H9 (cell line): Measurements from ENCODE around the gene PDK2. TPM values are rescaled to one million over a fixed set of nuclear protein-coding genes. Genes with fewer than 3 reads are reported as not detected.
A peak's percentile ranks its signal among the peaks of the same experiment; 100 is the strongest.

Experiments used
- DNase-seq: peaks from one replicate; pipeline ENCODE4 v3.0.0-alpha.2; 2017
- H2AFZ ChIP-seq: one replicate; pipeline ENCODE4 v1.6.1; 2013; ENCODE audit warnings: mild to moderate bottlenecking, low read length, control low read depth, moderate library complexity
- H2AK5ac ChIP-seq: 2 replicates; pipeline ENCODE4 v1.6.1; 2013; ENCODE audit warnings: low read length, control low read depth, mixed read lengths; ENCODE audit not compliant: insufficient read length
- H2BK120ac ChIP-seq: one replicate; pipeline ENCODE4 v1.6.1; 2013; ENCODE audit warnings: low read depth, mild to moderate bottlenecking, low read length, control low read depth, inconsistent platforms; ENCODE audit not compliant: poor library complexity, severe bottlenecking
- H2BK12ac ChIP-seq: 2 replicates; pipeline ENCODE4 v1.6.1; 2013; ENCODE audit warnings: low read length, control low read depth, mixed read lengths, low read depth; ENCODE audit not compliant: insufficient read length
- H2BK15ac ChIP-seq: 2 replicates; pipeline ENCODE4 v1.6.1; 2013; ENCODE audit warnings: low read depth, low read length, control low read depth
- H2BK20ac ChIP-seq: one replicate; pipeline ENCODE4 v1.6.1; 2013; ENCODE audit warnings: low read depth, mild to moderate bottlenecking, low read length, control low read depth, inconsistent platforms; ENCODE audit not compliant: poor library complexity, severe bottlenecking
- H2BK5ac ChIP-seq: 2 replicates; pipeline ENCODE4 v1.6.1; 2013; ENCODE audit warnings: low read length, control low read depth, mixed read lengths; ENCODE audit not compliant: insufficient read length
- H3K14ac ChIP-seq: 2 replicates; pipeline ENCODE4 v1.6.1; 2013; ENCODE audit warnings: low read length, control low read depth; ENCODE audit not compliant: insufficient read depth
- H3K18ac ChIP-seq: 2 replicates; pipeline ENCODE4 v1.6.1; 2013; ENCODE audit warnings: low read depth, mild to moderate bottlenecking, mixed read lengths, low read length, control low read depth; ENCODE audit not compliant: insufficient read length
- H3K23ac ChIP-seq: 2 replicates; pipeline ENCODE4 v1.6.1; 2013; ENCODE audit warnings: low read length, control low read depth, mixed read lengths, low read depth; ENCODE audit not compliant: insufficient read length
- H3K23me2 ChIP-seq: 2 replicates; pipeline ENCODE4 v1.6.1; 2013; ENCODE audit warnings: low read depth, mild to moderate bottlenecking, mixed read lengths, low read length, control low read depth; ENCODE audit not compliant: insufficient read length, poor library complexity, severe bottlenecking
- H3K27ac ChIP-seq: 2 replicates; pipeline ENCODE4 v1.5.1; 2013; ENCODE audit warnings: low read length, control low read depth, mixed read lengths, low read depth; ENCODE audit not compliant: insufficient read length
- H3K27me3 ChIP-seq: 2 replicates; pipeline ENCODE4 v1.6.1; 2013; ENCODE audit warnings: low read length, control low read depth, inconsistent platforms; ENCODE audit not compliant: insufficient read depth
- H3K4ac ChIP-seq: 2 replicates; pipeline ENCODE4 v1.6.1; 2013; ENCODE audit warnings: low read depth, mild to moderate bottlenecking, control low read depth, inconsistent platforms, low read length, moderate library complexity
- H3K4me1 ChIP-seq: 2 replicates; pipeline ENCODE4 v1.6.1; 2013; ENCODE audit warnings: low read length, control low read depth, inconsistent platforms; ENCODE audit not compliant: insufficient read depth
- H3K4me2 ChIP-seq: 2 replicates; pipeline ENCODE4 v1.6.1; 2013; ENCODE audit warnings: low read length, control low read depth, mixed read lengths; ENCODE audit not compliant: insufficient read length, insufficient read depth
- H3K56ac ChIP-seq: 2 replicates; pipeline ENCODE4 v1.6.1; 2013; ENCODE audit warnings: low read depth, mild to moderate bottlenecking, mixed read lengths, low read length, control low read depth; ENCODE audit not compliant: insufficient read length
- H3K79me1 ChIP-seq: 2 replicates; pipeline ENCODE4 v1.6.1; 2013; ENCODE audit warnings: low read depth, mild to moderate bottlenecking, moderate library complexity, low read length, control low read depth, inconsistent platforms; ENCODE audit not compliant: insufficient read depth, poor library complexity, severe bottlenecking
- H3K79me2 ChIP-seq: 2 replicates; pipeline ENCODE4 v1.6.1; 2013; ENCODE audit warnings: low read length, control low read depth, inconsistent platforms; ENCODE audit not compliant: insufficient read depth
- H3K9ac ChIP-seq: 2 replicates; pipeline ENCODE4 v1.6.1; 2013; ENCODE audit warnings: low read length, control low read depth, mixed read lengths; ENCODE audit not compliant: insufficient read length; ENCODE audit errors: extremely low read depth
- H3K9me3 ChIP-seq: one replicate; pipeline ENCODE4 v1.6.1; 2013; ENCODE audit warnings: low read depth, low read length, inconsistent platforms; ENCODE audit not compliant: control insufficient read depth
- H3T11ph ChIP-seq: one replicate; pipeline ENCODE4 v1.6.1; 2013; ENCODE audit warnings: mild to moderate bottlenecking, low read length, control low read depth, inconsistent platforms
- H4K20me1 ChIP-seq: one replicate; pipeline ENCODE4 v1.6.1; 2013; ENCODE audit not compliant: control insufficient read depth, insufficient read length, insufficient read depth
- H4K5ac ChIP-seq: 2 replicates; pipeline ENCODE4 v1.6.1; 2013; ENCODE audit warnings: low read depth, mild to moderate bottlenecking, mixed read lengths, low read length, control low read depth; ENCODE audit not compliant: insufficient read length
- H4K8ac ChIP-seq: replicated peaks from 2 replicates; pipeline ENCODE4 v1.6.1; 2013; ENCODE audit warnings: low read length, control low read depth, mixed read lengths, low read depth; ENCODE audit not compliant: insufficient read length
- H4K91ac ChIP-seq: 2 replicates; pipeline ENCODE4 v1.6.1; 2013; ENCODE audit warnings: low read depth, mild to moderate bottlenecking, moderate library complexity, mixed read lengths, low read length, control low read depth; ENCODE audit not compliant: insufficient read length
- H3K27ac Mint-ChIP-seq, 3 experiments: 2 replicates in 2 of 3; 3 replicates in 1 of 3; pipeline ENCODE4 v1.8.0; 2020 to 2021; ENCODE audit warnings: mixed read lengths in 3 of 3, mild to moderate bottlenecking in 1 of 3, moderate library complexity in 1 of 3
- H3K27me3 Mint-ChIP-seq: 2 replicates; pipeline ENCODE4 v1.8.0; 2021; ENCODE audit warnings: low read depth, mild to moderate bottlenecking, moderate library complexity, mixed read lengths
- H3K36me3 Mint-ChIP-seq, 3 experiments: 2 replicates in 2 of 3; 3 replicates in 1 of 3; pipeline ENCODE4 v1.8.0; 2020 to 2021; ENCODE audit warnings: low read depth in 3 of 3, mixed read lengths in 3 of 3; ENCODE audit not compliant: insufficient read depth in 1 of 3
- H3K4me1 Mint-ChIP-seq, 2 experiments: 2 replicates each; pipeline ENCODE4 v1.8.0; 2020; ENCODE audit warnings: mixed read lengths in 2 of 2
- H3K4me3 Mint-ChIP-seq, 2 experiments: 2 replicates in 1 of 2; 3 replicates in 1 of 2; pipeline ENCODE4 v1.8.0; 2020 to 2021; ENCODE audit warnings: mild to moderate bottlenecking in 2 of 2, mixed read lengths in 2 of 2, moderate library complexity in 1 of 2
- H3K9me3 Mint-ChIP-seq, 2 experiments: 2 replicates in 1 of 2; 3 replicates in 1 of 2; pipeline ENCODE4 v1.8.0; 2020; ENCODE audit warnings: mild to moderate bottlenecking in 2 of 2, mixed read lengths in 2 of 2, moderate library complexity in 1 of 2
- WGBS: extraction: QIAGEN DNeasy Blood & Tissue Kit; methylation state at CpG from one replicate; pipeline ENCODE4 v1.1.7; 2013; ENCODE audit warnings: missing lambda C conversion rate, low lambda C conversion rate, mixed read lengths; ENCODE audit not compliant: insufficient read length; ENCODE audit errors: extremely low coverage; 5-methylcytosine and 5-hydroxymethylcytosine counted together
- total RNA-seq: library from RNA; stranded (reverse); gene quantifications from 2 replicates; pipeline ENCODE4 v1.2.1, GENCODE V29; 2021
- TF ChIP-seq, protein P1 (sequence below): fragments of 200-600 bp; sonication (generic); conservative IDR thresholded peaks from 3 replicates; pipeline ENCODE4 v1.8.0; 2021; ENCODE audit warnings: antibody characterized with exemption, mild to moderate bottlenecking

PDK2 gene
- total RNA-seq, 1 experiment from 2014 or later = 19.9 TPM

DNA sequence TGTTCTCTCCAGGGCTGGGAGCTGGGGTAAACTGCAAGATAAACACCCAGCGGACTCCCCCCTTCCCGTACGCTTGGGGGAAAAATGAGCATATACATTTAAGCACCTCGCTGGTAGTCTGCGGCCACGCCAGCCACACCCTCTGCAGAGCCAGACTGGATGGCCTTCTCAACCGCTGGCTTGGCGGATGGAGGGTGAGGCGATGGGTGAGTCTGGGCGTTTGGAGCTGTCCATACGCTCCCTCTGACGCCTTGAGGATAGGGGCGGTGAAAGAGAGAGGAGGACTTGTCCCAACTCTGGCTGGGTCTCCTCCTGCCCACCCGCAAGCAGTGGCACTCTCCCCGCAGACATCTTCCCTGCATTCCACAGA lies 38.2 kb upstream of the PDK2 start:
- Histone ChIP-seq H3T11ph (no peak overlapping the region), H3K4me1 (peaks cover 10% of the 10 kb centered on the region), H3K14ac (no peak overlapping the region), H3K18ac (no peak overlapping the region), H4K20me1 (no peaks in the 10 kb centered on the region), H2AK5ac (no peak overlapping the region), H2BK120ac (no peak overlapping the region), H4K8ac (no peak overlapping the region), H3K9ac (no peak overlapping the region), H3K9me3 (no peaks in the 10 kb centered on the region), H2AFZ (no peak overlapping the region), H3K23ac (no peak overlapping the region), H2BK12ac (no peak overlapping the region), H3K4me2 (peak overlapping the region; percentile 89), H3K79me2 (no peaks in the 10 kb centered on the region), H3K27me3 (no peaks in the 10 kb centered on the region), H3K4ac (no peak overlapping the region), H3K79me1 (no peaks in the 10 kb centered on the region), H2BK15ac (no peak overlapping the region), H4K91ac (no peak overlapping the region), H3K23me2 (peaks cover 15% of the 10 kb centered on the region), H3K27ac (no peak overlapping the region), H3K56ac (no peak overlapping the region), H4K5ac (no peak overlapping the region), H2BK20ac (no peak overlapping the region), H2BK5ac (no peak overlapping the region)
- peak; percentile 67 for DNase-seq
- Mint-ChIP-seq H3K4me1 (peaks cover 41 to 49% of the 10 kb centered on the region in 2 experiments), H3K36me3 (no peaks in the 10 kb centered on the region), H3K27ac (no peak overlapping the region), H3K4me3 (peak overlapping the region; percentile 79 to 88), H3K27me3 (peaks cover 22% of the 10 kb centered on the region), H3K9me3 (no peaks in the 10 kb centered on the region)
- TF ChIP-seq, protein P1, sequence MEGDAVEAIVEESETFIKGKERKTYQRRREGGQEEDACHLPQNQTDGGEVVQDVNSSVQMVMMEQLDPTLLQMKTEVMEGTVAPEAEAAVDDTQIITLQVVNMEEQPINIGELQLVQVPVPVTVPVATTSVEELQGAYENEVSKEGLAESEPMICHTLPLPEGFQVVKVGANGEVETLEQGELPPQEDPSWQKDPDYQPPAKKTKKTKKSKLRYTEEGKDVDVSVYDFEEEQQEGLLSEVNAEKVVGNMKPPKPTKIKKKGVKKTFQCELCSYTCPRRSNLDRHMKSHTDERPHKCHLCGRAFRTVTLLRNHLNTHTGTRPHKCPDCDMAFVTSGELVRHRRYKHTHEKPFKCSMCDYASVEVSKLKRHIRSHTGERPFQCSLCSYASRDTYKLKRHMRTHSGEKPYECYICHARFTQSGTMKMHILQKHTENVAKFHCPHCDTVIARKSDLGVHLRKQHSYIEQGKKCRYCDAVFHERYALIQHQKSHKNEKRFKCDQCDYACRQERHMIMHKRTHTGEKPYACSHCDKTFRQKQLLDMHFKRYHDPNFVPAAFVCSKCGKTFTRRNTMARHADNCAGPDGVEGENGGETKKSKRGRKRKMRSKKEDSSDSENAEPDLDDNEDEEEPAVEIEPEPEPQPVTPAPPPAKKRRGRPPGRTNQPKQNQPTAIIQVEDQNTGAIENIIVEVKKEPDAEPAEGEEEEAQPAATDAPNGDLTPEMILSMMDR = no peak
- no CpG with 5 or more reads among the region's 15 CpGs for WGBS
